HG03520 (cell line): ENCODE results near the gene SSR1.
"Not testable (repeated sequence)": the region's sequence is repeated elsewhere in the genome, so short reads cannot be mapped to it uniquely, and the experiment has no call there.

Experiments
- ATAC-seq: cut with Tn5 transposase; IDR thresholded peaks from one replicate; pipeline ENCODE4 v1.9.1; 2021; ENCODE audit warnings: mild to moderate bottlenecking, moderate library complexity; ENCODE audit not compliant: unreplicated experiment

SSR1 gene

DNA sequence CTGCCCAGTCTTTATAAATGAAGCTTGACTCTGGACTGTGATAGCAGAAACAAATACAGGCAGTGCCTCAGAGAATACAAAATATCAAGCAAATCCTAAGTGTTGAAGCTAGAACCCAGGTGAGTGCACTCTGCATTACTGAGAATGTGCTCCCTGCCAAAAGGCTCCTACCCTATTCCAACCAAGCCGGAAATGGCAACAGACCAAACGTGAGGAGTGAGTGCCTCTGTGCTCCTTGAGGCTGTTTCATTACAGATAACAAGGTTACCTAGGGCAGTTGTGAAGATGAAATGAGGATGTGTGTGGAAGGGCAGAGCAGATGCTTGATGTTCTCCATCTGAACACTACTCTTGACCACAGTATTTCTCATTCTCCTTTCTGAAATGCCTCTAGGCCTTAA is 29.3 kb downstream of the SSR1 start:
- no peak for ATAC-seq

DNA sequence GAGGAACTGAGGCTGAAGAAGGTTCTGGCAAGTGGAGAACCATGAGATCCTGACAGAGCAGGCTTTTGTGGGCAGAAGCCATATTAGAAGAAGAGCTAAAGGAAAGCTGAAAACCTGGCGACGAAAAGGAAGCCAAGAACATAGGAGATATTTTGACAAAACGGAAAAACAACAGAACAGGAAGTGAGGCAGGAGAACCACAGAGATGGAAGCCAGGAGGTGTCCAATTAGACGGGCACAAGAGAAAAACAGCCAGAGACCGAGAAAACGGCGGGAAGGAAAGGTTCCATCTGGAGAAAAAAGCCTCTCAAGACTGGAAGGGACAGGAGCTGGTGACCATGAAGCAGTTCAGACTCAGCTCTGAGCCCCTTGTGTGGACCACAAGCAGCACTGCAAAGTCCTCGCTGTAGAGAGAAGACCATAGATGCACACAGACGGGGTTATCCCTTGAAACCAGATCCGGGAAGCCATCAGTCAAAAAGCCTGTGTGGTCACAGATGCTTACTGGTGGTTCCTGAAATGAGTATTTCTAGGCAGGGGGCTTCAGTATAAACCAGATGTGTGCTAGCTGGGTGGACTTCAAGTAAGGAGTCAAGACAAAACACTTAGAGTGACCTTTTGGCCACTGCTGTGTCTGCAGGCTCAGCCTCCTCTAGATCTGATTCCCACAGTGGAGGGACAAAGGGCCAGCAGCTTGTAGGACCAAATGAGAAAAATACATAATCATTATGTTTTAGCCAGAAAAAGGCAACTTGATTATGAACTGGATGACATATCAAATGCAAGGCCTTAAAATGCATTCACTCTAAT is 30.7 kb downstream of the SSR1 start:
- no peak for ATAC-seq

DNA sequence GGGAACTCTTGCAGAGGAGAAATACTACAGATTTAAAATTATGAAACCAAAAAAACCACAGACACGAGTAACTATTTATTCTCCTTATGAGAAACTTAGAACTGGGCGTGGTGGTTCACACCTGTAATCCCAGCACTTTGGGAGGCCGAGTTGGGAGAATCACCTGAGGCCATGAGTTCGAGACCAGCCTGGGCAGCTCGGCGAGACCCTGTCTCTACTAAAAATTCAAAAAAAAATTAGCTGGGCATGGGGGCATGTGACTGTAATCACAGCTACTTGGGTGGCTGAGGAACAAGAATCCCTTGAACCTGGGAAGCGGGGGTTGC is 36.8 kb downstream of the SSR1 start:
- no peak for ATAC-seq

DNA sequence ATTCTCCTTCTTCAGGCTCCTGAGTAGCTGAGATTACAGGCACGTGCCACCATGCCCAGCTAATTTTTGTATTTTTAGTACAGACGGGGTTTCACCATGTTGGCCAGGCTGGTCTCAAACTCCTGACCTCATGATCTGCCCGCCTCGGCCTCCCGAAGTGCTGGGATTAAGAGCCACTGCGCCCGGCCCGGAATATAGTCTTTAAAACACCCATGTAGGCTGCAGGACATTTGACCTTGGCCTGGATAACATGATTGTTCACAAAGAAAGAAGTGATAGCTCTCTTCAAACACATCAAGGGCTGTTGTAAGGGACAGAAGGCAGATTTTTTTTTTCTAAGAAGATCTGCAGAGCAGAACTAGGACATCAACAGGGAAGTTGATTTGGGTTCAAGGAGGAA is 38.5 kb downstream of the SSR1 start:
- not testable (repeated sequence) for ATAC-seq

DNA sequence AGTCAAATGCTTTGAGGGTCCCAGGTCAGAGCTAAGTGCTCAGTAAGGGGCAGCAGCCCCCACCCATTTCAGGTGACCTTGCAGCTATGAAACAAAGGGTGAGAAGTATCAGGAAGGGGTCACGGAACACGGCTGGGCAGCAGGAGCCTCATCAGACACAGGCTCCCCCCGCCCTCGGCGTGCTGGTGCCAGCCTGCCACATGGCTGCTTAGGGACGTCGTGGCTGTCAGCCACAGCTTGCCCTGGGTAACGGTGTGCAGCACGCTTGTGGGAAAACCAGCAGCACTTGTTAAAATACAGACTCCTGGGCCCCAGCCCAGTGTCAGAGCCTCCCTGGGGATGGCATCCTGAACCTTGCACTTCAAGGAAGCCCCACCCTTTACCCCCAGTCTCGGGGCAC is 39.3 kb downstream of the SSR1 start:
- ATAC-seq: no peak

DNA sequence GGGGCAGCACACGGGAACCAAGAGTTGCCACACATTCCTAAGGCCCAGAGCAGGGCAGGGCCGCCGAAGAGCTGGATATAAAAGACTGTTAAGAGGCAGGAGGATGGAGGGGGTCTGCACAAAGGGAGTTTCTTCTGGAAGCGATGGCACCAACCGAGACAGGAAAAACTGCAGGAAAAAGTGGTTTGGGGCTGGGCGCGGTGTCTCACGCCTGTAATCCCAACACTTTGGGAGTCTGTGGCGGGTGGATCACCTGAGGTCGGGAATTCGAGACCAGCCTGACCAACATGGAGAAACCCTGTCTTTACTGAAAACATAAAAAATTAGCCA is 41.8 kb downstream of the SSR1 start:
- no peak for ATAC-seq

DNA sequence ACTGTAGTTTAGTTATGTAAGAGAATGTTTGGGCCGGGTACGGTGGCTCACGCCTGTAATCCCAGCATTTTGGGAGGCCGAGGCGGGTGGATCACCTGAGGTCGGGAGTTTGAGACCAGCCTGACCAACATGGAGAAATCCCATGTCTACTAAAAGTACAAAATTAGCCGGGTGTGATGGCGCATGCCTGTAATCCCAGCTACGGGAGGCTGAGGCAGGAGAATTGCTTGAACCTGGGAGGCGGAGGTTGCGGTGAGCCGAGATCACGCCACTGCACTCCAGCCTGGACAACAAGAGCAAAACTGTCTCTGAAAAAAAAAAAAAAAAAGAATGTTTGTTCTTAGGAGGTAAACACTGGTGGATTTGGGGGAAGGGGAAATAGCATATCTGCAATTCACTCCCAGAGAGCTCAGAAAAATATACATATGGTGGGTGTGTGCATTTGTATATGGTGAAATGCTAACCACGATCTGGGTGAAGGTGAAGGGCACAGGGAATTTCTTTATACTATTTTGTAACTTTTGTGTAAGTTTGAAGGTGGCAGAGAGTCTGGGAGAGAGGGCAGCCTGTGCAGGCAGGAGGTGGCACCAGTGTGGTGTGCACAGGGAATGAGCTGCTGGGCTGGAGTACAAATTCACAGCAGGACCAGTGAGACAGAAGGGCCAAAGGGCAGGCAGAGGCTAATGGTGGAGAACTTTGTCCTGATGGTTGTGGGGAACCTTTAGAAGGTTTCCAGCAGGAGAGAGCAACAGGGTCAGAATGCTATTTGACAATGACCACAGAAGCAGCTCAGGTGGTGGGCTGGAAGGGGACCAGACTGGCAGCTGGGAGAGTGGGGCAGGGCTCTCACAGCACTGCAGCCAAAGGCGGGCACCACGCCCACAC is 42.4 kb downstream of the SSR1 start:
- no peak for ATAC-seq

DNA sequence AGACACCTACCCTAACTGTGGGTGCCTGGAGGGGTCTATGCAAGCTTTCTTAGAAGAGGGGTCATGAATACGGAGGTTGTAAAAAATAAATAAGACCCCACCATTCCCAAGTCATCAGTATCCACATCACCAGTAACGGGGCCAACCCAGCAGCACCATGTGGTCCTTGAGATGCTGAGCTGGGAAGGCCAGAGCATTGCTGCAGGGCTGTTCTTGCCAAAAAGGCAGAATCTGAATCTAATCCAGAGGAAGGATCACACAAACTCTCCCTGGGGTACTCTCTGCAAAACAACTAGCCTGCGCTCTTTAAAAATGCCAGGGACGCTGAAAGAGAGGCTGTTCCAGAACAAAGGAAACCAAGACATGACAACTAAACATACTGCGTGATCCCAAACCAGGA is 43.2 kb downstream of the SSR1 start:
- no peak for ATAC-seq

DNA sequence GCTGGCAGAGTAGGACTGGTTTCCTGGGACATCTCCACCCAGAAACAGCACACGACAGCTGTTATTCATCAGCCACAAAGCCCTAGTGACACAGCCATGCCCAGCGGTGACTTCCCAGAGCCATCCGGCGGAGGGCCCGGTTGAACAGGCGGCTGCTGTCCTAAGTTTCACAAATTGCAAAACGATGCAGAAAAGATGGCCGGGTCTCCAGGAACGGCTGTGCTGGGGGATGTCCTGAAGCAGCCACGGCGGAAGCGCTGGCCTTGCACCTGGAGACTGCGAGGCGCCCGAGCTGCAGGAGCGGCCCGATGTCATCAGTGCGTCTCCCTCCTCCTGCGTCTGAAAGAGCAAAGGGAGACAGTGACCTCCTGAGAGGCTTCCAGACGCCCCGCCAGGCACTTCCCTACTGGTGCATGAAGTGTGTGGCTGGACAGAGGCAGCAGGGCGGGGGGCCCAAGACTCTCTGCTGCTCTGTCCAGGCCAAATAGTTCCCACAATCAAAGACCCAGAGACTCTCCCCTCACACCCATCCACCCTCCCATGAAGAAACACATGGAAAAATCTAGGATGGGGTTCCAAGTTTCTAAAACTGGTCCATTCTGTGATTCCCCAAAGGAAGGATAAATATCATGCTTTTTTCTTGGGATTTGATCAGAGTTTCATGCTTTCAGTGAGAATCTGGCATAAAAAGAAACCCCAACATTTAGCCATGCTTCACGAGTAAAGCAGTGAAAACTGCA is 44.0 kb downstream of the SSR1 start:
- no peak for ATAC-seq

DNA sequence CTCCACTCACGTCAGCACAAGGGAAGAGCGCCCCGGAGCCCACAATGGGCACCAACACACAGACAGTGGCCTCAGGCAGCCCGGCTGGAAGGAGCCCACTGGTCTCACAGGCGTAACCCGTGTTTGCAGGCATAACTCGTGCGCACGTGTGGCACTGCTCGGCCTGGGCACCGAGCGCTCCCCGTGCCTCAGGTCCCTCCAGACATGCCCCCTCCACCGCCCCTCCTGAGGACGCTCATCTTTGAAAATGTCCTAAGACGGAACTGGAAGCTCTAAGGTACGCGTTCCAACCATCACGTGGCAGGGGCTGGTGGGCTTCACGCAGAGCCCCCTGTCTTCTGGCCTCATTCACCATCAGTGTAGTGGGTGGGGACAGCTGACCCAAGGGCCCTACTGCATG is 44.6 kb downstream of the SSR1 start:
- ATAC-seq: no peak

DNA sequence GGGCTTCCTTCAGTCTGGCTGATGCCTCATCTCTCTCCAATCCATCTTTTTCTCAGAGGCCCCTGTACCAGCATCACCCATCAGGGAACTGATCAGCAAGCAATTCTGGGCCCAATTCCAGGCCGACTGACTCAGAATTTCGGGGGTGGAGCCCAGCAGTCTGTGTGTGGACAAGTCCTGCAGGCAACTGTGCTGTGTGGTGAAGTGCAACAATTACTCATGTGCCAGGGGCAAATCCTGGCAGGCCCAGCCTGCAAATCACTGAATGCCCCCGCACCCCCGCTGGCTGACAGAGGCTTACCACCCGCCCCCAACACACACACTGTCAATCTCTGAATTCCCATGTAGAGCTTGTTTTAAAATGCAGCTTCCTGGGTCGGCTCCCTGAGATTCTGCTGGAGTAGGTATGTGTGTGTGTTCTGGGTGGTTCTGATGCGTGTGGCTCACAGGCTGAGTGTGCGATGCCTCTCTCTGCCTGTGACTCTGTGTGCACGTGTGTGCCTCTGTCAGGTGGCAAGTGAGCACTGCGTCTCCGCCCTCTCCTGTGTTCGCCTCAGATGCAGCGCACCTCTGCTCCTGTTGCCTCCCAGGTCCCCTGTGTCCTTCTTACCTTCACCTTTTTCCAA is 45.4 kb downstream of the SSR1 start:
- no peak for ATAC-seq

DNA sequence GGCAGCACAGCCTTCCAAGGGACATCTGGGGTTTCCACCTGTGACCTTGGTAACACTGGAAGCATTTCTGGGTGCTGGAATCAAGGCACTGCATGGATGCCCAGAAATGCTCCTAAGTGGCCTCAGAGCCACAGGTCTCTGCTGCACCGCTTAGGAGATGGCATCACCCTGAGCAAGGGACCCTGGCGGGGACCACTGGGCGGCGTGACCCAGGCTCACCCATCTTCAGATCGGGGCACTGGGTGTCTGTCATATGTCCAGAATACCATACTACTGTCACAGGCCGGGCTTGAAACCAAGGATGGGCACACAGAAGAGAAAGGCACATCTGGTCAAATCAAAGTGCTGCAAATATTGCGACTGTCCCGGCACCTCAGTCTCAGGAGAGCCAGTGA is 45.9 kb downstream of the SSR1 start:
- ATAC-seq: no peak

DNA sequence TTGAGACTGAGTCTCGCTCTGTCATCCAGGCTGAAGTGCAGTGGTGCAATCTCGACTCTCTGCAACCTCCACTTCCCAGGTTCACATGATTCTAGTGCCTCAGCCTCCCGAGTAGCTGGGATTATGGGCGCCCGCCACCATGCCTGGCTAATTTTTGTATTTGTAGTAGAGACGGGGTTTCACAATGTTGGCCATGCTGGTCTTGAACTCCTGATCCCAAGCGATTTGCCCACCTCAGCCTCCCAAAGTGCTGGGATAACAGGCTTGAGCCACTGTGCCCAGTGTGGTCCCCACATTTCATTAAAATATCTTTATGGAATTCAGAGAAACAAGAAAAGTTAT is 47.6 kb downstream of the SSR1 start:
- ATAC-seq: not testable (repeated sequence)

DNA sequence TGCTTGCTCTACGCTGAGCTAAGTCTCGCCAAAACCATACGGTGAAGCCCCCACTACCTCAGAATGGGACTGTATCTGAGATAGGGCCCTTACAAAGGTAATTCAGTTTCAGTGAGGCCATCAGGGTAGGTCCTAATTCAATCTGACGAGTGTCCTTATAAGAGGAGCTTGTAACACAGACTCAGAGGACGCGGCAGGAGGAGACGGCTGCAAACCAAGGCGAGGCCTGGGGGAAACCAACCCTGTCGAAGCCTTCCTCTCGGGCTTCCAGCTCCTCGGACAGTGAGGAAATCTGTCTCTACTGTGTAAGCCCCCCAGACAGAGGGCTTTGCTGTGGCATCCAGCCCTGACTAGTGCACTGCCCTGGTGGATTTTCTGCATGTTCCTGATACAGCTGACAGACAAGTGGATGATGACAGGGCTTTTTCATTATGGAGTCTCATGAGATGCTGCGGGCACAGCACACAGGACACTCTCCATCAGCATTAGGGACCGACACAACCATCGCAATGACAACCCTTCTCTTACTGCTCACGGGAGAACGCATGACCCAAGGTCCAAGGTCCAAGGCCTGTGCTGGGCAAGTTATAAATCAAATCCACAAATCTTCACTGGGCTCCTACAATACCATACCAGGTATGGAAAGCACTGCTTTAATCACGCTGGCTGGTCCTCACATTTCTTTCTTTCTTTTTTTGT is 48.2 kb downstream of the SSR1 start:
- no peak for ATAC-seq

DNA sequence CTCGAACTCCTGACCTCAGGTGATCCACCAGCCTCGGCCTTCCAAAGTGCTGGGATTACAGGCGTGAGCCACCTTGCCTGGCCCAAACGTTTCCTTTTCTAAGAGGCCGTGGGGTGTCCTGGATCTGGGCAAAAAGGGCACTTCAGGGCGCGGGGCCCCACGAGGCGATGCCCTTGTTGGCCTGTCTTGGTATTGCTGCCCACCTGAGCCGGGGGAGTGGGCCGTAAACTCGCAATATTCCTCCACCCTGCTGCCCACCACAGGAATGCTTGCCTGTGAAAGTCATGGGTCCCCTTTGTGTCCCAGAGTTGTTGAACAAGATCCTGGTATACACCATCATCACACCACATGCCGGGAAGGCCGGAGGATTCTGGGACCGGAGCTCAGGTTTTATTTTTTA is 49.0 kb downstream of the SSR1 start:
- no peak for ATAC-seq

DNA sequence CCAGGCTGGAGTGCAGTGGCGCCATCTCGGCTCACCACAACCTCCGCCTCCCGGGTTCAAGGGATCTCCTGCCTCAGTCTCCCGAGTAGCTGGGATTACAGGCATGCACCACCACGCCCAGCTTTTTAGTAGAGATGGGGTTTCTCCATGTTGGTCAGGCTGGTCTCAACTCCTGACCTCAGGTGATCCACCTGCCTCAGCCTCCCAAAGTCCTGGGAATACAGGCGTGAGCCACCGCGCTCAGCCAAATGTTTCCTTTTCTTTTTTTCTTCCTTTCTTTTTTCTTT is 49.5 kb downstream of the SSR1 start:
- ATAC-seq: not testable (repeated sequence)

DNA sequence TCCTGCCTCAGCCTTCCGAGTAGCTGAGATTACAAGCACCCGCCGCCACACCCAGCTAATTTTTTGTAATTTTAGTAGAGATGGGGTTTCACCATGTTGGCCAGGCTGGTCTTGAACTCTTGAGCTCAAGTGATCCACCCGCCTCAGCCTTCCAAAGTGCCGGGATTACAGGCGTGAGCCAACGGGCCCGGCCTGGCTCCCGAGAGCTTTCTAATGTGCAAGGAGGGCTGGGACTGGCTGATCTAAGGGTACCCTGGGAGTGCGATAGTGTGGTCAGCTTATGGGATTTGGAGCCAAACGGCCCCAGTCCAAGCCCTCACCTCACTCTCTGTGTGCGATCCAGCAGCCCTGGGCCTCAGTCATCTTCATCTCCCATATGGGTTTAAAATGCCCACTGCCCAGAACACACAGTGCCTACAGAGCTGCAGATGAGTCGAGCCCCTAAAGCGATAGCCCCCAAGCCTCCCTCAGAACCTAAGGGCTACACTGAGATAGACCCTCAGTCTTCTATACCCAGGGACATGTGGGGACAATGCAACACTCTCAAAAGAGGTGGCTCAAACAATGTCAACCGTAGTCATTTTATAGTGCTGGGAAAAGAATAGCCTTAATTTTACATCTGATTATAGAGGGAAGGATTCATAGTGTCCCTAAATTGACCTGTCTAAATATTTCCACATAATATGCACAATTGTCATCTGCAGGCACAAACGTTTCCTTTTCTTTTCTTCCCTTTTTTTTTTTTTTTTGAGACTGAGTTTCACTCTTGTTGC is 50.1 kb downstream of the SSR1 start:
- ATAC-seq: no peak

DNA sequence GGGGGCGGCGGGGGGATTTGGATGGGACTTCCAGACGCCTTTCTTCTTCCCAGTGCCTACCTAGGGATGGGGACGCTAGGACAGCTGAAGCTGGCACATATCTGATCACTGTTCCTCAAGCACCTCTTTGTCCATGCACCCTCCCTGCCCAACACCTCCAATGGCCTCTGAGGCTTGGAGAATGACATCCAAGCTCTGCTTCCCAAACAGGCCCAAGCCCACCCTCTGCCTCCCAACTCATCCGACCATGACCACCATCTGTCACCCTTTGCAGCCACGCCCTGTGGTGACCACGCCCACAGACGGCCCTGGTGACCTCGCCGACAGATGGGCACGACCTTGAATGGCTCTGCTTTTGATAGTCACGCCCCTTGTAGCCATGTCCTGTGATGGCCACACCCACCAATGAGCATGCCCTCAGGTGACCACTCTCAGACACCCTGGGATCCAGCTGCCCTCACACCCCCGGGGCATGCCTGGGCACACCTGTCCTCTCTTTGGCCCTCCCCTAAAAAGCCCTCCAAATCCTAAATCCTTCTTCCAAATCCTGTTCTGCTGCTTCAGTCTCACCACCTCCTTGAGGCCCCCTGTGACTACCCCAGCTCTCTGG is 51.0 kb downstream of the SSR1 start:
- no peak for ATAC-seq

DNA sequence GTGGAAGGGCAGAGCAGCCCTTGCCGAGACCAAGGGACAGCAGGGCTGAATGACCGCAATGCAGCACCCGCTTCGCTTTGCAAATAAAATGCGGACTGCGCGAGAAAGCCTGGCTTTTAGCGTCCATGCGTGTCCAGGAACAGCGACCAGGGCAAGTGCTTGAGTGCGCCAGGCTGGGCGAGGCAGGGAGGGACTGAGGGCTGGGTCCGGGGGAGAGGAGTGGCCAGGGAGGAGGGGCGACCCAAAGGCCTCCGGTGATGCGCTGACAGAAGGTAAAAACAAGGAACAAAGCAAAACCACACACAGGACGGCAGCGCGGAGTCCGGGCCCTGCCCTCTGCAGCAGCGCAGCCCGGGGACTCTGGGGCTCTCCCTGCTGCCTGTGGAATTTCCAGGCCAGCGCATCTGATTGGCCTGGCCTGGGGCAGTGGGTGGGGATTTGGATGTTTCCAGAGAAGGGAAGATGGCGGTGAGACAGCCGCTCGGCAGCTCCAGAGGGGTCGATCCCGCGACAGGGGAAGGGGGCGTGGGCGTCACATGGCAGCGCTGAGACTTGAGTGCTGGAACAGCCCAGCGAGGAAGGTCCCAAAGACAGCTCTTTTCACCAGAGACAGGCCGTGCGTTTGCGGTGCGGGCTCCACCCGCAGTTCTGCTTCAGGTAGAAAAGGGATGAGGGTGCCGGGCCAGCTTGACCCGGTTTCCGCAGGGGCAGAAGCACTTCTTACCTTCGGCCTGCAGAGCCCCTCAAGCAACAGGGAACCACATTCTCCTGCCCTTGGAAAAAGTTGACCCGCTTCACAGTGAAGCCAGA is 51.8 kb downstream of the SSR1 start:
- ATAC-seq: no peak
